CD4-positive, alpha-beta T cell treated with Interleukin-17A for 1 hour (primary cell): ENCODE data around the gene KCND3.

Experiments used
- DNase-seq: peaks from one replicate; pipeline ENCODE4 v3.0.0-alpha.2; 2020

The KCND3 gene

DNA sequence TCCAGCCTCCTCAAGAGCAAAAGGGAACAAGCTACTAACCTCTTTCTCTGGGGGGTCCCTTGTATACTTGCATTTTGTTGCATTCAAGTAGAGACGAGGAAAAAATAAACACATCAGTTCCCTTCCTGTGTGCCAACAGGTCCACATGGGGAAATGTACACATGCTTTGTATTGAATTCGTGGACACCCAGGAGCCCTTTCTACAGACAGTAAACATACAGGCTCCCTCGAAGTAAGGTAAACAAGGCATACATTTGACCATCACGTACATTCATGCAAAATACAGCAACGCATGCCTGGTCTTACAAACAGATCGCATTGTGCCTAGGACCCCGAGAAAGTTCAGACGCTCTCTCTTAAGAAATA, 1.1 kb downstream of the KCND3 start:
- DNase-seq: no peak

DNA sequence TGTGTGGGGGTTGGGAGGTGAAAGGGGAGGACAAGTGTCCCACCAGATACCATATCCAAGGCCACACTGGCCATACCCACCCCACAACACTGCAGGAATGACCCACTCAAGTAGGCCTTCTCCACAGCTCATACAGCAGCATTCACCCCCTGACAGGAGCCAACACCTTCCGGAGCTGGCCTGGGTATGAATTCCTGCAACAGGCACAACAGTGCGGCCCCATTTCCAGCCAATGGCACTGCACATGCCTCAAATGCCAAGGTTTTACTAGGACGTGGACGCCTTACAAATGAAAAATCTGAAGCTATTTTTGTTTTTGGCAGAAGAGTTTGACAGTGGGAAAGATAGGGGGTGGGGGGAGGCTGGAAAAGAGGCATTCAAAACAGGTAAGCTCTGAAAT, 2.0 kb downstream of the KCND3 start:
- DNase-seq: no peak

DNA sequence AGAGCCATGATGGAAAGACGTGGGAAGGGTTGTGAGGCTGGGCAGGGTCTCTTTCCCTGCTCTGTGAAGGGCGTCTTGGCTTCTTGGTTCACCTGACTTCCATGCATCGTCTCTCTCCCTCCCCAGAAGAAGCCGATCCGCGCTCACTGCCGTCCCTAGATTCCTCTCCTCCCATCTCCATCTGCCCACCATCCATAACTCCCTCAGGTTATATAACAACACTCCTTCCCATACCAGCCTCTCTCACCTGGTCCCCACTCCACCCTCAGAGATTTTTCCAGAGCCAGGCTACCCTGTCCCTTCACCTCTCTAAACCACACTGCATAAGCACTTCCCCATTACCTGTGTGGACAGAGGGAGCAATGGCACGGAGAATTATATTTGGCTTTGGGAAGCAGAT, 6.0 kb downstream of the KCND3 start:
- no peak for DNase-seq

DNA sequence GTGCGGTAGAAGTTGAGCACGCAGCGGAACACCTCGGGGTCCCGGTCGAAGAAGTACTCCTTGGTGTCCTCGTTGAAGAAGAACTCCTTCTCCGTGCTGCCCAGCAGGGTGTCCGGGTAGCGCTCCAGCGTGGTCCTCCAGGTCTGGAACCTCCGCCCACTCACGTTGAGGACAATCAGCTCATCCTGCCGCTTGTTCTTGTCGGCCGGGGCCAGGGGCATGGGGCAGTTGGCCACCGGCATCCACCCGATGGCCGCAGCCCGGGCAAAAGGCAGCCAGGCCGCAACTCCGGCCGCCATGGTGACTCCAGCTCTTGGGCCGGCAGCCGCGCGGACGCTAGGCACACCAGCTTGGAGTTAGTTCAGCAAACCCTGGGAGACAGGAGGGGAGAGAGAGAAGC, 7.0 kb downstream of the KCND3 start:
- no peak for DNase-seq

DNA sequence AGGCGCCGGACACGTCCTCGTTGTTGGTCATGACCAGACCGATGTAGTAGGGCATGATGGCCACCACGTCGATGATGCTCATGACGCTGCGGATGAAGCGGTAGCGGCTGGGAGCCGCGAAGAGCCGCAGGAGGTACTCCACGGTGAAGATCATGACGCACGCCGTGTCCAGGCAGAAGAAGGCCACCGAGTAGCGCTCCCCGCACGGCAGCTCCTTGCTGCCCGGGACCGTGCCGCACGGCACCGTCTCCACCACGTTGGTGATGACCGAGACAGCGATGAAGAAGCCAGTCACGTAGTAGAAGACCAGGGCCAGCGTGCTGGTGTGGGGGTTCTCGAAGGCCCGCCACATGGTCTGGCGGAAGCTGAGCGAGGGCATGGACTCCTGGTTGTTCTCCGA, 7.6 kb downstream of the KCND3 start:
- DNase-seq: no peak

DNA sequence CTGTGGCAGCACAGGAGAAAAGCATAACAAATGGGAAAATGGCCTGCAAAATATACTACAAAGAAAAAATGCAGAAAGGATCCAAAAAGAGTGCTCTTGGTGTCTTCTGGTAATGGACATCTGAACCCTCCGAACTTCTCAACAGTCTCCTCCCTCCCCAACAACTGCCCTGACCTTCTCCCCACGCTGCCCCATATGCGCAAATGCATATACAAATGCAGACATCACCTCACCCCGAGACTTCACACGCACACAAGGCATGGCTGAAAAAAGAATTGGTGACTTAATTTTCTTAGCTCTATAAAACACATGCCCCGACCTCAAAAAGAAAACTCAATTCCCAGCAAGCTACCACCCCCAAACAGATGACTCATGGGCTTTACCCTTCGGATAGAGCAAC, 8.4 kb downstream of the KCND3 start:
- no peak for DNase-seq

DNA sequence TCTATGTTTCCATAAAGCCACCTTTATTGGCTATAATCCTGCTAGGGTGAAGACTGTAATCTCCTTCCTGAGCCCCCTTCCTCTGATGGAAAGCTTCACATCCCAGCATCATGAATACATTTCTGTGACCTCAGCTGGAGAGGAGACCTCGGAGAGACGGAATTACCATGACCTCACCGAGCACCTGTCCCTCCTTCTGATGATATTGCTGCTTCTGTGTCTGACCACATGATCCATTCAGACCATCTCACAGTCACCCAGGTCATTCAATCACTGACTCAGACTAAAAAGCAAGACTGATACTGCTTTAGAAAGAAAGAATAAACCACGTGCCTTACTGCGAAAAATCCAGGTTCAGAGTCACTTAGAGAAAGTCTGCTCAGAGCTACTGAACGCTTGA, 8.8 kb downstream of the KCND3 start:
- DNase-seq: no peak

DNA sequence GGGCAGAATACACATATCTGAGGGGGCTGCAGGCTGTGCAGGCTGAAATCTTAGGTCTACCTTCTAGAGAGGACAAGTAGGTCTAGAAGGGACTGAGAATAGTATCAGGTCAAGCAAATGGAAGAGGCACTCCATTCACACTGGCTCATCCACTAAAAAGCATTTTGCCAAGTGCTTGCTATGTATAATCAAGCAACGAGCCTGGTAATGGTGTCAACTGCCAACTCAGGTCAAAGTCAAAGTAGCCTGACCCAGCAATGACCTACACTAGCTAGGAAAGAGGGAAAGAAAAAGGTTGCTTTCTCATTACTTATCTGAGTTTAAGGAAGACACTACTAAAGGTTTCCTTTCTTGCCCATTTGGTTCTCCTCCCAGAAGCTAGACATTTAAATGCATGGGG, 10.8 kb downstream of the KCND3 start:
- DNase-seq: no peak

DNA sequence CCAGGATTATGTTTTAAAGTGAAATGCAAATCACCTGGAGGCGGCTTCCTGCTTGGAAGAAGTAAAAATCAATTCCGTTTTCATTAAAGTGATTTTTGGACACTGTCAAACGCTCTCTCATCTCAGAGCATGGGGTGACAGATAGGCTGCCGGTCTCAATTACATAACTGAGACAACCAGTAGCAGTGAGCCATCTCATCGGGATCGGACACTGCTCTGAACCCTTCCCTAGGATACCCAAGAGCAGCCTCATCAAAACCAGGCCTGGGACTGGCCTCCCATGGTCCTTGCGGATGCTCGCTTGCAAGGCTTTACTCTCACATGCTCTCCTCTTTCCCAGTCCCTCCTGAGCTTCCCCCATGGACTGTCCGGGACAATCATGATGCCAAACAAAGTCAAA, 12.1 kb downstream of the KCND3 start:
- no peak for DNase-seq

DNA sequence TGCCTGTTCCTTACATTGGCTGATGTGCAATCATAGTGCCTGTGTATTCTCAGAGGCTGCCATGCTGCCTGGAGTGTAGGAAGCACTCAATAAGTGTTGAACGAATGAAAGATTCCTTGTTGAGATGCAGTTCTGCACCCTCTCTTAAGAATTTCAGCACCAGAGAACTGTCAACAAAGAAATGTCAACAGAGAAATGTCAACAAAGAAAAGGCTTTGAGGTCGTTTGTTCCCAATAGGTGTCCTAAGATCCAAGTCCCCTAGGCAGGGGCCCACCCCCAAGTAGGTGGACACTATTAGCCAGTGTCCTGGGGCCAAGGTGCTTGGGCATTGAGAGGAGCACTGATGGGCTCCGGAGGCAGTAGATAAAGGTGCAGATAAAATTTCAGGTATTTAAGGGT, 12.6 kb downstream of the KCND3 start:
- DNase-seq: no peak

DNA sequence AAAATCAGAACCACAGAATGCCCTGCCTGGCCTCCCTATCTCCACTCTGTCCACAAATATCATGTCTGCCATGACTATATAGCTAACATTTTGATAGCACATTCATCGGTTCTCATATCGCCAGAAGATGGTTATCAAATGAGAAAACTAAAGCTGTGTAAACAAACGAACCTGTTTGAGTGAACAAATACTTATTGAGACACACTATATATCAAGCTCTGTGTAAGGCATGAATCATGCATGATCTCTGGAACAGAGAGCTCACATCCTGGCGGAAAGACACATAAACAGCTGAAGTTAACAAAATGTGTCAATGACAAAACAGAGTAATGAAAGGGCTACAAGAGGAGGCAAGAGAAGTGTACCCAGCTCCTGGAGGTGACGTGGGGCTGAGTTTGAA, 13.1 kb downstream of the KCND3 start:
- no peak for DNase-seq

DNA sequence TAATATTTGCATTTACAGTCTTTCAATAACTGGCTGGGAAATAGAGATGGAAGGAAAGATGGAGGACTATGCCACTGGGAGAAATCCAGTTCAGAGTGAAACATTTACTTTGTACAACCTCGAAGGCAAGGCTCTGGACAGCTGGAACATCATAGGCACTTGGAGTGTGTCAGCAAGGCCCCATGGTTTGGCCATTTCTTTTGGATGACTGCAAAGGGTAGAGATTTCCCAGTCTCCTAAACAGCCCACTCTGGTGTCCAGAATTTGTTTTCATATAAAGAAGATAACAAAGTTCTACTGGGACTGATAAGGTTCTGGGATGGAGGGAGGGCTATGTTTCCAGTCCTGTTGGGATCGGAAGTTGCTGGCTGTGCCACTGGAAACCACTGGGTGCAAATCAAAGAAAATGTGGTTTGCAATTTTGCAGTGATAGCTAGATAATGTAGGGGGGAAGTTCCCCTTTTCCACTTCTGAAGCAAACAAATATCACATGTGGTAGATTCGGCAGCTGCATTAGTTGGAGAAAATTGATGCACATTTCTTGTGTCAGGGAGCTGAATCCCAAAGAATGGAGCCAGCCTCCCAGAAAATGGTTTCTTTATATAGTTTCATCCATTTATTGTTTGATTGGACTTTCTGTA, 16.2 kb downstream of the KCND3 start:
- no peak for DNase-seq

DNA sequence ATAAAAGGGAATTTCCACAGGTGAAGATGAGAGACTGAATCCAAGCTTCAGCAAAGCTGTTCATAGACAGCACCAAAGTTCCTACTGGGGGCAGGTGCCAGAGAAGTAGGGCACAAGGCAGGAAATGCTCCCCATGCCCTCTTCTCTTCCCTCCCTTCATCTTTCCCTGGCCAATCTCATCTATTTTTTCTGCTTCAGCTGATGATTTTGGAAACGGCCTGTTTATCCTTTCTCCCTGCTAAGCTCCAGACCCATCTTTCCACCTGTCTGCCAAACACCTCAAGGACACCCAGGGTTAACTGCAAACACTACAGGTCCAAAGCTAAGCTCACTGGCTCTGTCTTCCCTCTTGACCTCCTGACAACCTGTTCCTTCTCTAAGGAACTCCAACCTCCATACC, 18.1 kb downstream of the KCND3 start:
- DNase-seq: no peak

DNA sequence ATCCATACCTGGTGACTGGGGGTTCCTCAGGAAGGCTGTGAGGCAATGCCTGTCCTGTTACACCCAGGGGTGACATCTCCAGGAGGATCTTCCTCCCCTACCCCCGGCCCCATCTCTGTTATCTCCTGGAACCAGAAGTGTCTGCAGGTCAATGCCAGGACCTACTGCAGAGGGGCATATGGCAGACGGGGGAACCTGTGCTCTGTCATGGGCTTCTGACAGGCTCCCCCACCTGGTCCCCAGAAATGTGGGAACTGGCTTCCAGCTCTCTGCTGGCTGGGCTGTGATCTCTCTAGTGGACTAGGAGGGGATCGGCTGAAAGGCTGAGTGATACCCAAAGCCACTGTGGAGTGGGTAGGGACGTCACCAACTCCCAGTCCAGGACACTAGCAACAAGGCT, 21.0 kb downstream of the KCND3 start:
- no peak for DNase-seq

DNA sequence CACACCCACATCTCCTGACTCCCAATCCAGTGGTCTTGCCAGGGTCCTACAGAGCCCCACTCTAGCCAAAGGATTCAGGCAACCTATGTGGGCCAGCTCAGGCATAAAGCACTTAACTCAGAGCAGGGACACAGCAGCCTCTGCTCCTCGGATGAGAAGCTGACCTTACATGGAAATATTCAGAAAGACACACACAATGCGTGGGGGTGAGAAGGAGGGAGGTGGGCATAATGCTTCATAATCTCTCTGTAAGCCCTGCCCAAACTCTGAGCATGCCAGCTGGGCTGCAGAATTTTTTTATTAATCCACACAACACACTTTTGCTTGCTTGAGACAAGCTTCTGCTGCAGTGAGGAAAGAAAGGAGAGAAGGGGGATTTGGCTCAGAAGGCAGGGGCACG, 21.6 kb downstream of the KCND3 start:
- no peak for DNase-seq

DNA sequence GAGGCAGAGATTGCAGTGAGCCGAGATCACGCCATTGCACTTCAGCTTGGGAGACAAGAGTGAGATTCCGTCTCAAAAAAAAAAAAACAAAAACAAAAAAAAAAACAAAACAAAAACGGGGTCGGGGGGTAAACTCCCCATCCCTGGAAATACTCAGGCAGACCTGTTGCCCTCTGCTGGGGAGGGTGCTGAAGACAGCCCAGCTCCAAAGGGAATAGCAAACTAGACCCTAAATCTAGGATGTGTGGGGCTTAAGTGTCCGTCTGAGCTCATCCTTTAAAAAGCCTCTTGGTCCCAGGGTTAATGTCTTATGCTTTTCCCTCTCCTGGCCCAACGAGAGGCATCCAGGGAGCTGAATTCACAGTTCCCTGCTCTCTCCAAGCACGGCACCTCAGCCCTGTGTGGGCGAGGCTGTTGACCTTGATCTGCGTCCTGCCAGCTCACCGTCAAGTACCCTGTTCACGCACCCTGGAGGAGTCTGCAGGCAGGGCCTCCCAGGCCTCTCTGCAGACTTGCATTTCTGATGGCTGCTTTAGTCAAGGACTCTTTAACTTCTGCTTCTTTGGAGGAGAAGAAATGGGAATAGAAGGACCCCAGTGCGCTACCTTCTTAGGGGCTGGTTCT, 22.3 kb downstream of the KCND3 start:
- DNase-seq: no peak

DNA sequence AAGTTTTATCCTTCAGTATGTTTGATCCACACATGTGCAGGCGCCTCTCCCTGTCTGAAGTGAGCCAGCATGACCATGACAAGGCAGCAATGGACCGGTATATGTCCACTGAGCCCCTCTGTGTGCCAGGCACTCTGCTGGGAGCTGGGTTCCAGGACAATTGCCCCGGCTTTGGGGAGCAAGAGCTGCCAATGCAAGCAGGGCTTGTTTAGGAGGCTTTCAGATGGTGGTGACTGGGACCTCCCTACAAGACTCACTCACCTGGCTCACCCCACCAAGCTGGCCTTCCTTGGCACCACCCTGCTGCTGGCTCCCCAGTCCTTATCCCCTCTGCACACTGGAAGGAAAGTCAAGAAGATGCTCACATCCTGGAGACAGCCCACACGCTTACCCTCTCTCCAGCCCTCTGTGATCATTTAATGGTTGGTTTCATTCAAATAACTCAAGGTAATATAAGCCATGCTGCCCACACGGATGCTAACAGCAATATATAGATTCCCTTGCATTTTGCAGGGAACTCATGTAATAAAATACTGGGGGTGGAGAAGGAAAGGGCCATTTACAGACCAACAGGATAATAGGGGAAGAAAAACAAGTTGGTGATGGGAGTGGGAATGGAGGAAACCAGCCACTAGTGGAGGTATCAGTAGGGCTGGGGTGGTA, 23.6 kb downstream of the KCND3 start:
- DNase-seq: no peak

DNA sequence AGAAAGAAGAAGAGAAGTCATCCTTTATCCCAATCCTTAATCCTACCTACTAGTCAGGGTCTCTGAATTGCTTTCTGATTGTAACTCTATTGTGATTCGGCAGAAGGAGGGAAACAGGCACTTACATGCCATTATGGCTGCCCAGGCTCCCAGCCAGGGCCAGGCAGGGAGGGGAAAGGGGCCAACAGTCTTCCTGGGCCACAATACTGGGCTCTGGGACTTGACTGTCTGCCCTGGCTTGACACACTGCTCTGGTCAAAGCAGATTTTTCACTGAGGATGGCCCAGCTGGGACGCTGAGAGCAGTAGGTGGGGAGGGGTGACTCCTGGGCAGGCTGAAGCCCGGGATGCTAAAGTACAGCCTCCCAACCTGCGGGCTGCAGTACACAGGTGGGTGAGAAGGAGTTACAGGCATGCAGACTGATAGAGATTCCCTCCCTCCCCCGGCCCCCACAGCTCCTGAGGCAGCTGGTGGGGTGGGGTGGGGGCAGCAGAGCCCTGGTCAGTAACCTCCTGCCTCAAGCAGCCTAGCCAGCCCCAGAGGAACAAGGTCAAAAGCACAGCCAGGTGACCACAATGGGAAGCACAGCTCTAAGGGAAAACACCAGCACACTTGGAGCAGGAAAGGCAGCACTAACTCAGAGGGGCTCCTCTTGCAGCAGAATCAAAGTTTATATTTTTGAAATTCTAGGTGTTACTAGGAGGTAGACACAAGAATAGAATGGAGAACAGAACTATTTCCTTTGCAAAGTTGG, 25.3 kb downstream of the KCND3 start:
- no peak for DNase-seq

DNA sequence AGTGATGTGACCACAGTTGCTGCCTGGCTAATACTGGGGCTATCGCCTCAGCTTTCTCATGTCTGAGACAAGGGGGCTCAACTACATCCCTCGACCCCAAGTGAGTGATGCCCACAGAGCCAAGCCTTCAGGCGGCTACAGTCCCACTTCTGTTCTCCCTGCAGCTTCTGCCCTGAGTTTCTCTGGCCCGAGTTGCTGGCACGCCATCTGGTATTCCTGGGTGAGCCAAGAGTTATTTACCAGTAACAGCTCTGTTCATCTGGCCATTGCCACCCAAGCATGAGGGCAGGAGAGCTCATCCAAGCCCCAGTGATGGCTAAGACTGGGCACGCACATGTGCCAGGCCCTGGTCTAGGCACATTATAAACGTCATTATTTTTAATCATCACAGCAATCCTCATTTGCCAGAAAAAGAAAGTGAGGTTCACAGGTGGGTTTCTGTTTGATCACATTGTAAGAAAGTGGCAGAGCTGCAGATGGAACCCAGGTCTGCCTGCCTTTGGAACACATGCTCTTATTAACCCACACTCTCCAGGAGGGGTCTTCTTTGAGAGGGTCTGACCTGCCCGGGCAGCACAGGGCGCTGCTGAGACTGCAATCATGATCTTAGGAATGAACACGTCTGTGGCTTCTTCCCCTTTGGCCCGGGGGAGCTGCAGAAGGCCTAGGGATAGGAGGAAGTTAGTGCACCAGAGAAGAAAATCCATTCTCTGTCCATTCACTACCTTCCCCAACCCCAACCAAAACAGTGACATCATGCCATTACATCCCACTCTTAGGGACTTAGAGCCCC, 27.5 kb downstream of the KCND3 start:
- no peak for DNase-seq

DNA sequence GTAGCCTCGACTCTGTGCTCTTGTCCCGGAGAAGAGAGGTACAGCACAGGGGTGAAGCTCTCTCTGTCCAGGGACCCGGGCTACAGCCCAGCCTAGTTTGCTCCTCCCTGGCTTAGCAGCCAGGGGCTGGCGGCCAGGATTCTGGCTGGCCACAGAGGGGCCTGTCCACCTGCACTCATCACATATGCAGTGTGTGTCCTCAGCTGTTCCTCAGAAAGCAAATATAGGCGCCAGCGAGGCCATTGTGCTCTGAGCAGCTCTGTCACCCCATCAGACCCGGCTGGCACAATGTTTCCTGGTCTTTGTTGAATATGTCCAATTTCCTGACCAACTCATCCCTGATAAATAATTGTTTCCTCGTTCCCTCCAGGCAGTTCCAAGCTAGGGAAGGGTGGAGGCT, 28.5 kb downstream of the KCND3 start:
- no peak for DNase-seq

DNA sequence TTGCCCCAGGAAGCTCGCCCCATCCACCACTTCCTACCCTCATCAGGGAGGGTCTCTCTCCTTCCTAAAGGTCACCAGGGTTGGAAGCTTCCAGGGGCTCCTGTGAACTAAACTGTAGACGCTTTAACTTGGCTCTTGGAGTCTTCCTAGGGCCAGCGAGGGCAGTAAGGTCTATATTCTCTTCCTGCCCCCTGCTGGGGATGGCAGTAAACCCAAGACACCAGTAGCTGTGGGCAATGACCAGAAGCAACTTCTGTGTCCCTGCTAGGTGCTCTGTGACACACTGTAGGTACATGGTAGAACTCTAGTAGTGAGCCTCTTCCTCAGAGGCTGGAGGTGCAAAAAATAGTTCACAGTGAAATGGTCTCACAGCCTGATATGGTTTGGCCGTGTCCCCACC, 30.0 kb downstream of the KCND3 start:
- DNase-seq: no peak

DNA sequence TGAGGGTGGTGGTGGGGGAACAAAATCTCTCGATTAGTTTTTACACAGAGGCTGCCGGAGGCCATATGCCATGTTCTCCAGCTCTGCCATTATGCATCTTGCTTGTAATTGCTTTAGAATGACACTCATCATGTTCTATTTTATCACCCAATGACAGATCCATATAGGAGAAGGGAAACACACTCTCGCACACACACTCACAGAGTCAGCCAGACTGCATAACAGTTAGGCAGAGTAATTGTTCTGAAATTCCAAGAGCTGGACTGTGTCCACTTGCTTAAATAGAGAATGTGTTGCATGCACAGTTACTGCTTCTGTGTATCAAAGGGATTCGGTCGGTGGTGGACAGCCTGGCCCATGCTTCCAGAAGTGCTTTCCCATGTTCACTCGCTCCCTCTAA, 30.6 kb downstream of the KCND3 start:
- DNase-seq: no peak

DNA sequence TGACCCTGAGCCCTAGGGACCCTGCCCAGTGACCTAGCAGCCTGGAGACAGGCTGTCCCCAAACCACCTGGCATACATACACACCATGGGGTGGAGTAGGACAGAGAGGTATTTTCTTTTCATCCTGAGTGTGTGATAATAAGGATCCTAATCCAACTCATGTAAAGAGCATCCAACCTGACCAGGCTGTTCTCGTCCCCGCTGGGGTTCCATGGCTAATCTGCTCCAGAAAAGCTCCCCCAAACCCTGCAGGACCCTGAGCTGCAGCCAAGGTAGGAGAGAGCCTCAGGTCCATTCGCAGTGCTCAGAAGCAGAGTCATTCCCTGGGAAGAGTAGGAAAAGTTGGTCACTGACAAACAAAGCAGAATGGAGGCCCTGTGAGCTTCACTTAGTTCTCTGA, 31.4 kb downstream of the KCND3 start:
- DNase-seq: no peak
